ENCODE results near the gene ZWINT. TPM values are rescaled to one million over a fixed set of nuclear protein-coding genes. Genes with fewer than 3 reads are reported as not detected.

Gene ZWINT
- total RNA-seq = 100 to 1,000 TPM; 123 to 130 TPM

GRCh38 chr10:56360967-56361612, at the start of gene ZWINT:
Gene ZWINT, minus strand, starts transcription at chr10:56361259. Its CDS starts 23 bp downstream, at chr10:56361236.
- H3K27ac Mint-ChIP-seq = peak within 1 kb of the TSS; percentile 92
- peaks cover 42% of the 10 kb centered on the region for H3K36me3 Mint-ChIP-seq
- peak within 1 kb of the TSS; percentile 98 for H3K4me3 Mint-ChIP-seq
- H3K4me1 Mint-ChIP-seq = peaks cover 32% of the 10 kb centered on the region
- peak; percentile 93 for DNase-seq
- H3K27me3 Mint-ChIP-seq = no peaks in the 10 kb centered on the region
- H3K9me3 Mint-ChIP-seq = no peaks in the 10 kb centered on the region

- Mint-ChIP-seq H3K36me3 (no peaks in the 10 kb centered on the region), H3K27me3 (peaks cover 4% of the 10 kb centered on the region), H3K27ac (no peak overlapping the region), H3K9me3 (no peaks in the 10 kb centered on the region), H3K4me3 (no peak overlapping the region), H3K4me1 (no peaks in the 10 kb centered on the region)
- DNase-seq = no peak
Observed at GRCh38 chr10:56383806-56384205, 22.7 kb upstream of the ZWINT start.

- no peaks in the 10 kb centered on the region for H3K4me1 Mint-ChIP-seq
- peaks cover 11% of the 10 kb centered on the region for H3K9me3 Mint-ChIP-seq
- H3K4me3 Mint-ChIP-seq = no peak overlapping the region
- DNase-seq = no peak
- H3K27ac Mint-ChIP-seq = no peak overlapping the region
- H3K36me3 Mint-ChIP-seq = no peaks in the 10 kb centered on the region
- no peaks in the 10 kb centered on the region for H3K27me3 Mint-ChIP-seq
Observed at GRCh38 chr10:56370217-56371113, 9.4 kb upstream of the ZWINT start.

- Mint-ChIP-seq H3K27me3 (no peaks in the 10 kb centered on the region), H3K4me1 (peaks cover 32% of the 10 kb centered on the region), H3K9me3 (no peaks in the 10 kb centered on the region), H3K36me3 (peaks cover 42% of the 10 kb centered on the region), H3K4me3 (peak overlapping the region; percentile 98), H3K27ac (peak overlapping the region; percentile 92)
- DNase-seq = no peak
Observed at GRCh38 chr10:56360583-56360966, 484 bp downstream of the ZWINT start.

- DNase-seq = no peak
- Mint-ChIP-seq H3K36me3 (peaks cover 42% of the 10 kb centered on the region), H3K4me1 (peaks cover 32% of the 10 kb centered on the region), H3K27me3 (no peaks in the 10 kb centered on the region), H3K4me3 (peak overlapping the region; percentile 98), H3K9me3 (no peaks in the 10 kb centered on the region), H3K27ac (peak overlapping the region; percentile 92)
Observed at GRCh38 chr10:56359837-56360236, 1.2 kb downstream of the ZWINT start.

GRCh38 chr10:56357018-56357417, 4.0 kb downstream of the ZWINT start:
- Mint-ChIP-seq H3K36me3 (peaks cover 43% of the 10 kb centered on the region), H3K4me1 (peaks cover 24% of the 10 kb centered on the region), H3K9me3 (no peaks in the 10 kb centered on the region), H3K4me3 (no peak overlapping the region), H3K27ac (no peak overlapping the region), H3K27me3 (no peaks in the 10 kb centered on the region)
- DNase-seq = no peak

- no peaks in the 10 kb centered on the region for H3K27me3 Mint-ChIP-seq
Observed at GRCh38 chr10:56351909-56352630, 9.0 kb downstream of the ZWINT start.

GRCh38 chr10:56349611-56350010, 11.4 kb downstream of the ZWINT start:
- no peak for DNase-seq
- H3K27me3 Mint-ChIP-seq = no peaks in the 10 kb centered on the region
- peaks cover 16% of the 10 kb centered on the region for H3K36me3 Mint-ChIP-seq
- H3K4me3 Mint-ChIP-seq = no peak overlapping the region
- H3K27ac Mint-ChIP-seq = no peak overlapping the region
- no peaks in the 10 kb centered on the region for H3K9me3 Mint-ChIP-seq
- no peaks in the 10 kb centered on the region for H3K4me1 Mint-ChIP-seq

More at GRCh38 chr10:56351909-56352630, 9.0 kb downstream of the ZWINT start:
- Mint-ChIP-seq H3K27ac (no peak overlapping the region), H3K4me1 (no peaks in the 10 kb centered on the region), H3K36me3 (peaks cover 18% of the 10 kb centered on the region), H3K9me3 (no peaks in the 10 kb centered on the region), H3K4me3 (no peak overlapping the region)
- DNase-seq = no peak

GRCh38 chr10:56348101-56348500, 13.0 kb downstream of the ZWINT start:
- Mint-ChIP-seq H3K4me3 (no peak overlapping the region), H3K36me3 (peaks cover 11% of the 10 kb centered on the region), H3K4me1 (no peaks in the 10 kb centered on the region), H3K27ac (no peak overlapping the region), H3K27me3 (no peaks in the 10 kb centered on the region), H3K9me3 (no peaks in the 10 kb centered on the region)
- DNase-seq = no peak

GRCh38 chr10:56346845-56347415, 14.1 kb downstream of the ZWINT start:
- no peaks in the 10 kb centered on the region for H3K9me3 Mint-ChIP-seq
- no peak overlapping the region for H3K4me3 Mint-ChIP-seq
- H3K4me1 Mint-ChIP-seq = no peaks in the 10 kb centered on the region
- no peak overlapping the region for H3K27ac Mint-ChIP-seq
- DNase-seq = no peak
- H3K27me3 Mint-ChIP-seq = no peaks in the 10 kb centered on the region
- H3K36me3 Mint-ChIP-seq = peaks cover 5% of the 10 kb centered on the region

- Mint-ChIP-seq H3K27me3 (no peaks in the 10 kb centered on the region), H3K9me3 (peaks cover 4% of the 10 kb centered on the region), H3K4me3 (no peak overlapping the region), H3K4me1 (no peaks in the 10 kb centered on the region), H3K27ac (no peak overlapping the region), H3K36me3 (no peaks in the 10 kb centered on the region)
- no peak for DNase-seq
Observed at GRCh38 chr10:56341612-56342011, 19.4 kb downstream of the ZWINT start.

- Mint-ChIP-seq H3K36me3 (no peaks in the 10 kb centered on the region), H3K4me1 (no peaks in the 10 kb centered on the region), H3K4me3 (no peak overlapping the region), H3K9me3 (peaks cover 2% of the 10 kb centered on the region), H3K27me3 (no peaks in the 10 kb centered on the region), H3K27ac (no peak overlapping the region)
- DNase-seq = no peak
Observed at GRCh38 chr10:56329961-56330360, 31.1 kb downstream of the ZWINT start.

- no peak for DNase-seq
- no peaks in the 10 kb centered on the region for H3K9me3 Mint-ChIP-seq
- no peaks in the 10 kb centered on the region for H3K36me3 Mint-ChIP-seq
- H3K4me3 Mint-ChIP-seq = no peak overlapping the region
- H3K4me1 Mint-ChIP-seq = no peaks in the 10 kb centered on the region
- H3K27me3 Mint-ChIP-seq = no peaks in the 10 kb centered on the region
- no peak overlapping the region for H3K27ac Mint-ChIP-seq
Observed at GRCh38 chr10:56327118-56327517, 33.9 kb downstream of the ZWINT start.

GRCh38 chr10:56319386-56319785, 41.7 kb downstream of the ZWINT start:
- no peak overlapping the region for H3K4me3 Mint-ChIP-seq
- no peaks in the 10 kb centered on the region for H3K36me3 Mint-ChIP-seq
- no peaks in the 10 kb centered on the region for H3K4me1 Mint-ChIP-seq
- no peak for DNase-seq
- no peaks in the 10 kb centered on the region for H3K27me3 Mint-ChIP-seq
- no peaks in the 10 kb centered on the region for H3K9me3 Mint-ChIP-seq
- no peak overlapping the region for H3K27ac Mint-ChIP-seq

- Mint-ChIP-seq H3K27me3 (no peaks in the 10 kb centered on the region), H3K4me3 (no peak overlapping the region), H3K9me3 (no peaks in the 10 kb centered on the region), H3K27ac (no peak overlapping the region), H3K36me3 (no peaks in the 10 kb centered on the region), H3K4me1 (no peaks in the 10 kb centered on the region)
- no peak for DNase-seq
Observed at GRCh38 chr10:56318816-56319215, 42.2 kb downstream of the ZWINT start.
